Mesendoderm (in vitro differentiated cells): ENCODE data around the gene BCDIN3D.
A peak's percentile ranks its signal among the peaks of the same experiment; 100 is the strongest.

Experiments
- DNase-seq: peaks from one replicate; pipeline ENCODE4 v3.0.0; 2013
- H2AK5ac ChIP-seq: 2 replicates; pipeline ENCODE4 v1.6.1; 2013; ENCODE audit warnings: low read length, inconsistent platforms
- H2BK120ac ChIP-seq: 2 replicates; pipeline ENCODE4 v1.6.1; 2013; ENCODE audit warnings: low read depth, mild to moderate bottlenecking, low read length, moderate library complexity, mixed read lengths
- H2BK15ac ChIP-seq: replicated peaks from 2 replicates; pipeline ENCODE4 v1.6.1; 2013; ENCODE audit warnings: low read depth, mild to moderate bottlenecking, moderate library complexity
- H2BK5ac ChIP-seq: 2 replicates; pipeline ENCODE4 v1.6.1; 2013; ENCODE audit warnings: low read length, inconsistent platforms
- H3K18ac ChIP-seq: 2 replicates; pipeline ENCODE4 v1.6.1; 2013; ENCODE audit warnings: mild to moderate bottlenecking, low read length, mixed read lengths
- H3K23ac ChIP-seq: one replicate; pipeline ENCODE4 v1.6.1; 2013; ENCODE audit warnings: low read length
- H3K27ac ChIP-seq: 2 replicates; pipeline ENCODE4 v1.5.1; 2013; ENCODE audit warnings: low read depth, mild to moderate bottlenecking, inconsistent platforms, low read length, moderate library complexity
- H3K27me3 ChIP-seq: 2 replicates; pipeline ENCODE4 v1.6.1; 2013; ENCODE audit warnings: low read length, control low read depth, mild to moderate bottlenecking, inconsistent platforms; ENCODE audit not compliant: insufficient read depth, poor library complexity
- H3K36me3 ChIP-seq: 2 replicates; pipeline ENCODE4 v1.6.1; 2013; ENCODE audit warnings: low read length, inconsistent platforms; ENCODE audit not compliant: control insufficient read depth, insufficient read depth
- H3K4ac ChIP-seq: one replicate; pipeline ENCODE4 v1.6.1; 2013; ENCODE audit warnings: low read depth, mild to moderate bottlenecking, low read length, moderate library complexity
- H3K4me1 ChIP-seq: 2 replicates; pipeline ENCODE4 v1.6.1; 2013; ENCODE audit warnings: low read depth, low read length, inconsistent platforms; ENCODE audit not compliant: control insufficient read depth
- H3K4me2 ChIP-seq: 2 replicates; pipeline ENCODE4 v1.6.1; 2013; ENCODE audit warnings: low read length
- H3K4me3 ChIP-seq: 2 replicates; pipeline ENCODE4 v1.5.1; 2013; ENCODE audit warnings: mild to moderate bottlenecking, low read length
- H3K56ac ChIP-seq: one replicate; pipeline ENCODE4 v1.6.1; 2013; ENCODE audit warnings: low read length
- H3K79me1 ChIP-seq: 2 replicates; pipeline ENCODE4 v1.6.1; 2013; ENCODE audit warnings: low read length, inconsistent platforms
- H3K79me2 ChIP-seq: 2 replicates; pipeline ENCODE4 v1.6.1; 2013; ENCODE audit warnings: mild to moderate bottlenecking, low read length; ENCODE audit not compliant: control insufficient read depth, insufficient read depth
- H3K9ac ChIP-seq: 2 replicates; pipeline ENCODE4 v1.6.1; 2013; ENCODE audit warnings: low read length, inconsistent platforms
- H4K5ac ChIP-seq: one replicate; pipeline ENCODE4 v1.6.1; 2013; ENCODE audit warnings: low read length
- H4K8ac ChIP-seq: one replicate; pipeline ENCODE4 v1.6.1; 2013; ENCODE audit warnings: low read depth, mild to moderate bottlenecking, control low read depth, low read length, moderate library complexity
- WGBS: extraction: QIAGEN DNeasy Blood & Tissue Kit; methylation state at CpG from one replicate; pipeline ENCODE4 v1.1.7; 2013; ENCODE audit warnings: low lambda C conversion rate, missing lambda C conversion rate; ENCODE audit not compliant: insufficient coverage; ENCODE audit errors: extremely low coverage; 5-methylcytosine and 5-hydroxymethylcytosine counted together

The BCDIN3D gene

GRCh38 chr12:49809381-49809905 lies 33.5 kb downstream of the BCDIN3D start:
- Histone ChIP-seq H4K8ac (no peak overlapping the region), H3K27me3 (no peaks in the 10 kb centered on the region), H2AK5ac (peak overlapping the region; percentile 91), H3K56ac (peak overlapping the region; percentile 45), H3K4ac (no peak overlapping the region), H3K18ac (no peak overlapping the region), H2BK120ac (no peak overlapping the region), H4K5ac (no peak overlapping the region), H3K79me1 (peaks cover 6% of the 10 kb centered on the region), H3K9ac (peak overlapping the region; percentile 4), H3K23ac (peak overlapping the region; percentile 53), H3K27ac (peak overlapping the region; percentile 82), H2BK5ac (no peak overlapping the region), H3K36me3 (no peaks in the 10 kb centered on the region), H2BK15ac (no peak overlapping the region), H3K79me2 (peaks cover 1% of the 10 kb centered on the region), H3K4me2 (no peak overlapping the region), H3K4me3 (no peak overlapping the region), H3K4me1 (peaks cover 13% of the 10 kb centered on the region)
- peak; percentile 53 for DNase-seq
- no CpG with 5 or more reads among the region's 4 CpGs for WGBS

GRCh38 chr12:49808686-49809380 lies 34.1 kb downstream of the BCDIN3D start:
- no peaks in the 10 kb centered on the region for H3K36me3 ChIP-seq
- WGBS: no CpG with 5 or more reads among the region's 14 CpGs

DNA sequence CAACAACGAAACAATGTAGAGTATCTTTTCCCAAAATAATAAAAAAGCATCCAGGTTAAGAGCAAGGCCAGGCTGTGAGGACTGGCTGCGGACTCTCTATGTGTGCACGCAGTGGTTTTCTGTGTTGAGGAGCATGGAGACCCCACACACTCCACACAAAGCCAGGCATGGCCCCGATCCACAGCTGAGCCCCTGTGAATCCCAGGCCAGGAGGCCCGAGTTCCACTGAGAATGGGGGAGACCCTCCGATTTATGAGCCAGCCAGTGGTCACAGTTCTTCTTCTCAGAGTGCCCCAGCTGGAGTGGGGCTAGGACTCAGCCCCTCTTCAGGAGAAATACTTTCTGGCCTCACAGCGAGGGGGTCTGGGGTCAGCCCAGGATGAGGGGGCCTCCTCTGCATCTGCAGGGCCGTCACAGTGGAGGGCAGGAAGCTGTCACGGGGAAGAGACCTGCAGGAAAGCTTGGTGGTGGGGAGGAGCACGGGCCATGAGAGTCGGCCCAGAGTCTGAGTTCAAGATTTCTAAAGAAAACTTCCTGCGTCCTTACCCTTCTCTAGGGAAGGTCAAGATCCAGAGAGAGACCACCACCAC lies 34.8 kb downstream of the BCDIN3D start:
- Histone ChIP-seq H3K23ac (no peak overlapping the region), H4K8ac (no peak overlapping the region), H3K79me1 (peaks cover 6% of the 10 kb centered on the region), H3K56ac (peak overlapping the region; percentile 45), H3K4ac (no peak overlapping the region), H3K27ac (no peak overlapping the region), H2AK5ac (no peak overlapping the region), H2BK15ac (no peak overlapping the region), H2BK5ac (no peak overlapping the region), H3K18ac (no peak overlapping the region), H3K36me3 (no peaks in the 10 kb centered on the region), H3K4me2 (no peak overlapping the region), H4K5ac (no peak overlapping the region), H3K27me3 (no peaks in the 10 kb centered on the region), H3K4me1 (peaks cover 13% of the 10 kb centered on the region), H3K79me2 (peaks cover 1% of the 10 kb centered on the region), H3K9ac (peak overlapping the region; percentile 3), H2BK120ac (no peak overlapping the region), H3K4me3 (no peak overlapping the region)
- no peak for DNase-seq
- no CpG with 5 or more reads among the region's 12 CpGs for WGBS

More at GRCh38 chr12:49808686-49809380, 34.1 kb downstream of the BCDIN3D start:
- H3K79me2 ChIP-seq: peaks cover 1% of the 10 kb centered on the region
- no peak overlapping the region for H2BK5ac ChIP-seq
- H3K4me3 ChIP-seq: no peak overlapping the region
- peak overlapping the region; percentile 4 for H3K9ac ChIP-seq
- no peak overlapping the region for H2AK5ac ChIP-seq
- no peak overlapping the region for H2BK15ac ChIP-seq
- peaks cover 13% of the 10 kb centered on the region for H3K4me1 ChIP-seq
- peak overlapping the region; percentile 82 for H3K27ac ChIP-seq
- no peak overlapping the region for H3K18ac ChIP-seq
- DNase-seq: peak; percentile 69
- no peaks in the 10 kb centered on the region for H3K27me3 ChIP-seq
- no peak overlapping the region for H3K4ac ChIP-seq
- H4K8ac ChIP-seq: no peak overlapping the region
- no peak overlapping the region for H2BK120ac ChIP-seq
- H4K5ac ChIP-seq: no peak overlapping the region
- H3K23ac ChIP-seq: no peak overlapping the region
- H3K4me2 ChIP-seq: no peak overlapping the region
- H3K56ac ChIP-seq: peak overlapping the region; percentile 45
- peaks cover 6% of the 10 kb centered on the region for H3K79me1 ChIP-seq

DNA sequence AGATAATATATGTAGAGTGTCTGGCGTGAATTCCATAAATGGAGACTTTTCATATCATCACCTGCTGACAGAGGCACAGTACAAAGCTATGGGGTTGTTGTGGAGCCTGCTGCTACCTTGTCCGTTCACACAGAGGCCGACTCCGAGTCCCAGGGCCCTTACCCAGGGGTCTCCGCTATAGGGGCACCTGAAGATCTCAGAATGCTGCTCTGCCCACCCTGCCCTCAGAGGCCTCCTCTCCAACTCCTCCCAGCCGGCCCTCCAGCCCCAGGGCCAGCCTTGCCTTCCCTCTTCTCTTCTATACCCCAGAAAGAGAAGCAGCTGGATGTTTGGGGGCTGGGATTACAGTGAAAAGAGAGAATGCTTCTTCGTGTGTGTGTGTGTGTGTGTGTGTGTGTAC lies 36.0 kb downstream of the BCDIN3D start:
- Histone ChIP-seq H2BK15ac (no peak overlapping the region), H3K79me2 (peaks cover 1% of the 10 kb centered on the region), H3K27me3 (no peaks in the 10 kb centered on the region), H3K9ac (no peak overlapping the region), H3K56ac (no peak overlapping the region), H4K8ac (no peak overlapping the region), H3K18ac (no peak overlapping the region), H3K79me1 (peaks cover 6% of the 10 kb centered on the region), H2BK5ac (no peak overlapping the region), H2AK5ac (no peak overlapping the region), H2BK120ac (no peak overlapping the region), H3K4me1 (peaks cover 13% of the 10 kb centered on the region), H3K27ac (no peak overlapping the region), H3K4me3 (no peak overlapping the region), H3K23ac (no peak overlapping the region), H3K4me2 (no peak overlapping the region), H3K36me3 (no peaks in the 10 kb centered on the region), H3K4ac (no peak overlapping the region), H4K5ac (no peak overlapping the region)
- no peak for DNase-seq
- WGBS: no CpG with 5 or more reads among the region's 7 CpGs

DNA sequence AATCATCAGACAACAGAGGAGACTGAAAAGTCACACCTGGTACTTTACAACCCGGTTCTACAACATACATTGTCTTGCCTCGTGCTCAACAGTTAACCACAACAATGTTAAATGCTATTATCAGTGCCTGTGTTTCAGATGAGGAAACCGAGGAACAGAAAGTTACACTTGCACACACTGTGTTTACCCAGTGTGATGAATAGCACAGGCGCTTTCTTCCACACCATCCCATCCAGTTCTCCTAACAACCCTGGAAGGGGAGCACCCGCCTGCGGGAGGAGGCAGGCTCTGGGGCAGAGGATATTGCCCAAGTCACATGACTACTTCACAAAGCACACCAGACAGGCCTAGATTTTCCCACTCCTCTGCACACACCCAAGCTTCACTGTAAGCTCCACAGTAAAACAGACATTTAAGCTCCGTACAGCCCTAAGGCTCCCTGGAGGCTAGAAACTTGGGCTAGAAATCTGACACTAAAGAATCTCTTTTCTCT lies 36.5 kb downstream of the BCDIN3D start:
- Histone ChIP-seq H4K5ac (no peak overlapping the region), H3K36me3 (no peaks in the 10 kb centered on the region), H3K4me2 (no peak overlapping the region), H3K4me1 (peaks cover 13% of the 10 kb centered on the region), H3K18ac (no peak overlapping the region), H3K27ac (no peak overlapping the region), H3K4ac (no peak overlapping the region), H2BK120ac (no peak overlapping the region), H2AK5ac (no peak overlapping the region), H3K23ac (no peak overlapping the region), H3K79me2 (peaks cover 1% of the 10 kb centered on the region), H2BK15ac (no peak overlapping the region), H3K9ac (no peak overlapping the region), H2BK5ac (no peak overlapping the region), H3K4me3 (no peak overlapping the region), H4K8ac (no peak overlapping the region), H3K79me1 (peaks cover 6% of the 10 kb centered on the region), H3K56ac (no peak overlapping the region), H3K27me3 (no peaks in the 10 kb centered on the region)
- WGBS: no CpG with 5 or more reads among the region's 7 CpGs
- DNase-seq: no peak
